K562 (cell line): ENCODE results near the gene CDKN2AIP. TPM values are rescaled to one million over a fixed set of nuclear protein-coding genes. Genes with fewer than 3 reads are reported as not detected.
A peak's percentile ranks its signal among the peaks of the same experiment; 100 is the strongest.

Experiments
- ARNT ChIP-seq, 2 experiments: fragments of 450-650 bp; IDR thresholded peaks; 2 replicates each; pipeline ENCODE4 v1.6.1; 2016; ENCODE audit warnings: mild to moderate bottlenecking in 1 of 2
- ASH1L ChIP-seq: fragments of 450-650 bp; IDR thresholded peaks from 2 replicates; pipeline ENCODE4 v1.6.1; 2018; ENCODE audit warnings: borderline replicate concordance, mild to moderate bottlenecking, low read depth; ENCODE audit not compliant: partially characterized antibody
- CBFA2T2 ChIP-seq: fragments of 450-650 bp; conservative IDR thresholded peaks from 2 replicates; pipeline ENCODE4 v1.6.1; 2017; ENCODE audit warnings: mild to moderate bottlenecking
- CBFA2T3 ChIP-seq: fragments of 450-650 bp; IDR thresholded peaks from 2 replicates; pipeline ENCODE4 v1.6.1; 2017
- CBX3 ChIP-seq, 2 experiments: IDR thresholded peaks; 1 replicate in 1 of 2; 2 replicates in 1 of 2; pipeline ENCODE4 v1.6.1; 2012; ENCODE audit warnings: inconsistent platforms in 2 of 2, low read length in 2 of 2, borderline replicate concordance in 1 of 2, control low read depth in 1 of 2
- DEAF1 ChIP-seq: fragments of 450-650 bp; formaldehyde crosslinking; IDR thresholded peaks from 2 replicates; pipeline ENCODE4 v1.4.0; 2020; ENCODE audit warnings: mild to moderate bottlenecking, moderate library complexity
- DPF2 ChIP-seq: fragments of 450-650 bp; IDR thresholded peaks from 2 replicates; pipeline ENCODE4 v1.6.1; 2016
- GATA2 ChIP-seq: sonication (generic); formaldehyde crosslinking; IDR thresholded peaks from 2 replicates; pipeline ENCODE4 v1.4.0; 2020; ENCODE audit warnings: mild to moderate bottlenecking, missing genetic modification reagents
- HNRNPL ChIP-seq: fragments of 200-400 bp; formaldehyde crosslinking; IDR thresholded peaks from 2 replicates; pipeline ENCODE4 v1.6.1; 2017; ENCODE audit warnings: low read depth, mild to moderate bottlenecking, low read length
- MBD2 ChIP-seq: sonication (generic); IDR thresholded peaks from 2 replicates; pipeline ENCODE4 v1.6.1; 2016; ENCODE audit warnings: low read depth, borderline replicate concordance
- MTA2 ChIP-seq: fragments of 450-650 bp; IDR thresholded peaks from 2 replicates; pipeline ENCODE4 v1.6.1; 2016; ENCODE audit warnings: low read depth
- SMAD4 ChIP-seq: fragments of 250-450 bp; sonication (Bioruptor Pico); conservative IDR thresholded peaks from 2 replicates; pipeline ENCODE4 v1.8.0; 2021; ENCODE audit warnings: inconsistent platforms, mild to moderate bottlenecking, moderate library complexity
- SMARCA4 ChIP-seq: fragments of 450-650 bp; IDR thresholded peaks from 2 replicates; pipeline ENCODE4 v1.6.1; 2016
- TEAD4 ChIP-seq, 2 experiments: sonication (generic) in 1 of 2; formaldehyde crosslinking in 1 of 2; IDR thresholded peaks; 2 replicates each; pipeline versions ENCODE4 v1.6.1 to v1.8.0; 2012 to 2022; ENCODE audit warnings: borderline replicate concordance in 1 of 2, inconsistent platforms in 1 of 2, low read length in 1 of 2, mild to moderate bottlenecking in 1 of 2, missing genetic modification reagents in 1 of 2
- ZBTB7A ChIP-seq: IDR thresholded peaks from 2 replicates; pipeline ENCODE4 v1.6.1; 2011; ENCODE audit warnings: low read depth, mild to moderate bottlenecking, low read length, moderate library complexity, borderline replicate concordance; ENCODE audit not compliant: control insufficient read depth
- ZNF133 ChIP-seq: fragments of 250-450 bp; sonication (Bioruptor Pico); IDR thresholded peaks from 2 replicates; pipeline ENCODE4 v1.4.0; 2020; ENCODE audit warnings: mild to moderate bottlenecking
- ZNF253 ChIP-seq: fragments of 250-450 bp; sonication (Bioruptor Pico); conservative IDR thresholded peaks from 2 replicates; pipeline ENCODE4 v1.6.1; 2021; ENCODE audit warnings: mild to moderate bottlenecking
- polyA plus RNA-seq, 8 experiments: library from polyadenylated mRNA; depleted of rRNA in 4 of 8; stranded (reverse) in 5 of 8; unstranded in 3 of 8; fragments of >200 nt; fragmentation: Nextera tagmentation in 2 of 8; fragmentation: Illumina TruSeq in 1 of 8; extraction: Ambion mirVana in 2 of 8; extraction: Trizol in 1 of 8; gene quantifications; 2 replicates each; pipeline versions ENCODE4 v1.2.1 to v1.2.3, GENCODE V29; 2011 to 2014; ENCODE audit warnings: inconsistent platforms in 1 of 8, missing spikeins in 1 of 8
- total RNA-seq, 7 experiments: library from RNA; depleted of rRNA in 6 of 7; stranded (reverse); fragments of >200 nt in 6 of 7; fragmentation: Illumina TruSeq in 2 of 7; extraction: Trizol in 2 of 7; gene quantifications; 2 replicates each; pipeline versions ENCODE4 v1.2.1 to v1.2.3, GENCODE V29; 2011 to 2021; ENCODE audit warnings: low replicate concordance in 1 of 7
- TF ChIP-seq, protein P1 (sequence below): sonication (generic); formaldehyde crosslinking; IDR thresholded peaks from 2 replicates; pipeline ENCODE4 v1.8.1; 2023; ENCODE audit warnings: mild to moderate bottlenecking, missing genetic modification reagents
- TF ChIP-seq, protein P2 (sequence below): IDR thresholded peaks from 2 replicates; pipeline ENCODE4 v1.6.1; 2012; ENCODE audit warnings: low read depth, low read length, improper control_type of control experiment, borderline replicate concordance

Gene CDKN2AIP
- total and polyA plus RNA-seq, 9 of the 15 experiments (the other 6 are each of a cell fraction or from before 2014, with no cell fraction given): 5.9 to 22.0 (median 19.7) TPM

- TF ChIP-seq ZBTB7A (peak; percentile 44; the same call in 1 of the 2 replicates), SMARCA4 (peak; percentile 79), DPF2 (peak; percentile 85), MTA2 (peak; percentile 70), MBD2 (peak; percentile 52; the same call in 1 of the 2 replicates), HNRNPL (no peak), CBX3 (IDR thresholded peaks at IDR 0.05; ENCODE audit: borderline replicate concordance in 1 of 2, low read length in 2 of 2) (0 out of 3 replicates have a peak, but pooled peaks of 1 of the 2 experiments have one; percentile 34), ASH1L (no peak), CBFA2T3 (peak; percentile 92), ZNF133 (CRISPR knock-in tag) (no peak), GATA2 (CRISPR knock-in tag) (0 out of 2 replicates have a peak, but pooled peaks have one; percentile 34), CBFA2T2 (peak; percentile 87), ARNT (IDR thresholded peaks at IDR 0.05) (peak in 1 of 2 experiments; percentile 10; a peak in 1 of 4 replicates), ZNF253 (CRISPR knock-in tag) (no peak), TEAD4 (IDR thresholded peaks at IDR 0.05; ENCODE audit: low read length) (peak; percentile 87), TEAD4 (CRISPR knock-in tag; IDR thresholded peaks at IDR 0.05; ENCODE audit: borderline replicate concordance) (no peak), SMAD4 (no peak), DEAF1 (CRISPR knock-in tag) (no peak)
- TF ChIP-seq, protein P1, sequence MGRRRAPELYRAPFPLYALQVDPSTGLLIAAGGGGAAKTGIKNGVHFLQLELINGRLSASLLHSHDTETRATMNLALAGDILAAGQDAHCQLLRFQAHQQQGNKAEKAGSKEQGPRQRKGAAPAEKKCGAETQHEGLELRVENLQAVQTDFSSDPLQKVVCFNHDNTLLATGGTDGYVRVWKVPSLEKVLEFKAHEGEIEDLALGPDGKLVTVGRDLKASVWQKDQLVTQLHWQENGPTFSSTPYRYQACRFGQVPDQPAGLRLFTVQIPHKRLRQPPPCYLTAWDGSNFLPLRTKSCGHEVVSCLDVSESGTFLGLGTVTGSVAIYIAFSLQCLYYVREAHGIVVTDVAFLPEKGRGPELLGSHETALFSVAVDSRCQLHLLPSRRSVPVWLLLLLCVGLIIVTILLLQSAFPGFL (CRISPR knock-in tag): no peak
- TF ChIP-seq, protein P2, sequence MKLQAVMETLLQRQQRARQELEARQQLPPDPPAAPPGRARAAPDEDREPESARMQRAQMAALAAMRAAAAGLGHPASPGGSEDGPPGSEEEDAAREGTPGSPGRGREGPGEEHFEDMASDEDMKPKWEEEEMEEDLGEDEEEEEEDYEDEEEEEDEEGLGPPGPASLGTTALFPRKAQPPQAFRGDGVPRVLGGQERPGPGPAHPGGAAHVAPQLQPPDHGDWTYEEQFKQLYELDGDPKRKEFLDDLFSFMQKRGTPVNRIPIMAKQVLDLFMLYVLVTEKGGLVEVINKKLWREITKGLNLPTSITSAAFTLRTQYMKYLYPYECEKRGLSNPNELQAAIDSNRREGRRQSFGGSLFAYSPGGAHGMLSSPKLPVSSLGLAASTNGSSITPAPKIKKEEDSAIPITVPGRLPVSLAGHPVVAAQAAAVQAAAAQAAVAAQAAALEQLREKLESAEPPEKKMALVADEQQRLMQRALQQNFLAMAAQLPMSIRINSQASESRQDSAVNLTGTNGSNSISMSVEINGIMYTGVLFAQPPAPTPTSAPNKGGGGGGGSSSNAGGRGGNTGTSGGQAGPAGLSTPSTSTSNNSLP: peak; percentile 83; the same call in 1 of the 2 replicates
These were observed 49.0 kb upstream of the CDKN2AIP start (continued) for GRCh38 chr4:183395395-183395794.
